HCT116 (cell line): ENCODE data around the gene TFEB.

Experiments used
- EZH2 ChIP-seq: fragments of 200-600 bp; sonication (generic); IDR thresholded peaks from 2 replicates; pipeline ENCODE4 v1.6.1; 2017; ENCODE audit warnings: antibody characterized with exemption, mixed run types
- SRF ChIP-seq: IDR thresholded peaks from 2 replicates; pipeline ENCODE4 v1.6.1; 2012; ENCODE audit warnings: low read depth

- TF ChIP-seq EZH2 (no peak), SRF (no peak)
Measured at GRCh38 chr6:41728954-41729353, 6.5 kb downstream of the TFEB start.
